HG03439 (cell line): ENCODE results near the gene SETD5.

Experiments used
- ATAC-seq: cut with Tn5 transposase; IDR thresholded peaks from one replicate; pipeline ENCODE4 v1.9.1; 2021; ENCODE audit warnings: mild to moderate bottlenecking, moderate library complexity; ENCODE audit not compliant: unreplicated experiment

The SETD5 gene

DNA sequence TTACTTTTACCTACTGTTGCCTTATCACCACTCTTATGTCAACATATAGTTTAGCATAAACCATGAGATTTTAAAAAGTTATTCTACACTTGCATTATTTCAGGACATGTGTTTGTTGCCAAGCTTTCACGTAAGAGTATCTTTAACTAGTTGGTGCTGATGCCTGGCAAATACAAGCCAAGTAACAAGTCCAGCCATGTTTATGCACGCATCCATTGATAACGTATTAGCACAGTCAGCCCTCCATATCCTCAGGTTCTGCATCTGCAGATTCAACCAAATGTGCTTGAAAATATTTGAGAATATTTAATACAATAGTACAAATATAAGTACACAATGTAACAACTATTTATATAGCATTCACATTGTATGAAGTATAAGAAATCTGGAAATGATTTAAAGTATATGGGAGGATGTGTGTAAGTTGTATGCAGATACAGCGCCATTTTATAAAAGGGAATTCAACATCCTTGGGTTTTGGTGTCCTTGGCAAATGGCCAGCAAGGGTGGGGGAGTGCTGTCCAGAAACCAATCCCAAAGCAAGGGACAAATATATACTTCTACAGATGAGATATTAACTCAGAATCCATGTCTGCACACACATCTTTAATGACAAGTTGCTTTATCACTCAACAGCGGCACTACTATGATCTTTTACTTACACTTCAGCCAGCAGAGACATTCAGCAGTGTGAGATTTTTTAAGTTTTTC is 8.7 kb upstream of the SETD5 start:
- ATAC-seq: no peak

DNA sequence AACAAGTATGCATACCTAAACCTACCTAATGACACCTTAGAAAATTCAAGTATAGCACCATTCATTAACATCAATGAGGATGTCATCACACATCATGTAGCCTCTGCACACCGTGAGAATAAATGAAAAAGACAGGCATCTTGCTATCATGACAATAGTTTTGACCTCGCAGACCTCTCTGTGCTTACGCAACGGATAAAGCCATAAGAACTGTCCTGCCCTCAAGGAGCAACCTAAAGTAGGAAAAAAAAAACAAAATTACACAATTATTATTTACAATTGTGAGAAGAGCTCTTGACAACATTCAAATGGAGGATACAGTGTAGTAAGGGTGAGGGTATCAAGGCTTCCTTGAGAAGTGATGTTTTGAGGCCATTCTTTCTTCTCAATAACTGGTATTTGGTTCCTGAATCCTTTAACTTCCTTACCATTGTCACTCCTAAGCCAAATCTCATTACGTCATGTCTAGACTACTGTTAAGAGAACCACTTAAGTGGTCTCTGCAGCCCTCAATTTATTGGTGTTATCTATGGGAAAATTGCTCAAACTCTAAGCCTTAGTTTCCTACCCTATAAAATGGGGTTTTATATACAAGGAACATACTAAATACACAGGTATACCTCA is 7.0 kb upstream of the SETD5 start:
- no peak for ATAC-seq

DNA sequence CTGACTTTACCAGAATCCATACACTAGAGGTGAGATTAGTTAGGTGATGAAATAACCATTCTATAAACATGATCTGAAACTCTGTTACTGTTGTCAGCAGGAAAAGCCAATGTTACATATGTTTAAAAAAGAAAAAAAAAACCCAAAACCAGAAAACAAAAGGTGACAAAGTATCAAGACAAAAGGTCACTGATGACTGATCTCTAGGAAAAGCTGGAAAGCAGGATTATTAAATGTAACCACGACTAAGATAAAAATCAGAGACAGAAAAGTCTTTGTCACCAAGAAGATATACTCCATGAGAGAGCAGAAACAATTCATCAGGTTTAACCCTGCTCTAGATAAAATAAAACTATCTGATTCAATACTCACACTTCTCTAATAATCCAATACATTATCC is 5.4 kb upstream of the SETD5 start:
- no peak for ATAC-seq

DNA sequence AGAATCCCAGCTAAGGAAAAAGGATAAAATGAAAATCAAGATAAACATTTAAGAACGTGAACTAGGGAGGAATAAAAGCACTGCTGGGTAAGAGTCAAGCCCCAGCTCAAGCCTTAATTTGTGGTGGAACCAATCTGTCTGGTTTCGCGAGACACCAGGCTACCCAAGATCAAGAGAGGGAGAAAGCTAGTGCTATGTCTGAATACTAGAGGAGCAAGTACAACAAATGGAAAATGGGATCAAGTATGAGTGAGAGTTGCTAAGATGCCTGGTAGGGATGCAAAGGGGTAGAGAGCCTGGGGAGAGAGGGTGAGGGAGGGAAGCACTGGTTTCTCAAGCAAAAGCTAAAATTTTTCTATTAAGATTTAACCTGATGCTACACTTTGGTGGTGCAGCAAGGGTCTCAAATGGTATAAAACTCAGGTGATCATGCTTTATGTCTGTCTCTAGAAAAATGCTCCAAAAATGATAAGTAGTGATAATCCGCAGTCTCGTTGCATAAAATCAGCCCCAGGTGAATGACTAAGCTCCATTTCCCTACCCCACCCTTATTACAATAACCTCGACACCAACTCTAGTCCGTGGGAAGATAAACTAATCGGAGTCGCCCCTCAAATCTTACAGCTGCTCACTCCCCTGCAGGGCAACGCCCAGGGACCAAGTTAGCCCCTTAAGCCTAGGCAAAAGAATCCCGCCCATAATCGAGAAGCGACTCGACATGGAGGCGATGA is 1.7 kb upstream of the SETD5 start:
- no peak for ATAC-seq

DNA sequence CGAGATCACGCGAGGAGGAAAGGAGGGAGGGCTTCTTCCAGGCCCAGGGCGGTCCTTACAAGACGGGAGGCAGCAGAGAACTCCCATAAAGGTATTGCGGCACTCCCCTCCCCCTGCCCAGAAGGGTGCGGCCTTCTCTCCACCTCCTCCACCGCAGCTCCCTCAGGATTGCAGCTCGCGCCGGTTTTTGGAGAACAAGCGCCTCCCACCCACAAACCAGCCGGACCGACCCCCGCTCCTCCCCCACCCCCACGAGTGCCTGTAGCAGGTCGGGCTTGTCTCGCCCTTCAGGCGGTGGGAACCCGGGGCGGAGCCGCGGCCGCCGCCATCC is 1.1 kb upstream of the SETD5 start:
- ATAC-seq: peak; percentile 26

DNA sequence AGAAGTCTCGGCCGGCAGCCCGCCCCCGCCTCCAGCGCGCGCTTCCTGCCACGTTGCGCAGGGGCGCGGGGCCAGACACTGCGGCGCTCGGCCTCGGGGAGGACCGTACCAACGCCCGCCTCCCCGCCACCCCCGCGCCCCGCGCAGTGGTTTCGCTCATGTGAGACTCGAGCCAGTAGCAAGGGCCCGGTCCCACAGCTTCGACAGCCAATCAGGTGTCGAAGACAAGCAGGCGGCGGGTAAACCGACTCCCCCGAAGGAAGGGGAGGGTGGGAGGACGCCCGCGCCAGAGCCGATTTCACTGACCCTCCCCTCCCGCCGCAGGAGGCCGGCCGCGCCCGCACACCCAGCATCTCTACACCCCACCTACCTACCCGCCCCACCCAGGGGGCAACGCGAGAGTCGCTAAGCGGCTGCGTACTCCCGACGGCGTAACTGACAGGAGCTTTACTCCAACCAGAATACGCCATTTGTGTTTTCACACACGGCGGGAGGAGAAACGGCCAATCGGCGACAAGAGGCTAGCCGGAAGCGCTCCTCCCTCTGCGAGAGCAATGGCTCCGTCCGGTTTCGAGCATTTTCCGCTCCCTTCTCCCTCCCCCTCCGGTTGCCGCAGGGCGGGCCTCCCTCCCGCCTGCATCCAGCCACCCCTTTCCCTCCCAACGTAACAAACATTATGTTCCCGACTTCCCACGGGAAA is 633 bp upstream of the SETD5 start:
- ATAC-seq: peak; percentile 71

DNA sequence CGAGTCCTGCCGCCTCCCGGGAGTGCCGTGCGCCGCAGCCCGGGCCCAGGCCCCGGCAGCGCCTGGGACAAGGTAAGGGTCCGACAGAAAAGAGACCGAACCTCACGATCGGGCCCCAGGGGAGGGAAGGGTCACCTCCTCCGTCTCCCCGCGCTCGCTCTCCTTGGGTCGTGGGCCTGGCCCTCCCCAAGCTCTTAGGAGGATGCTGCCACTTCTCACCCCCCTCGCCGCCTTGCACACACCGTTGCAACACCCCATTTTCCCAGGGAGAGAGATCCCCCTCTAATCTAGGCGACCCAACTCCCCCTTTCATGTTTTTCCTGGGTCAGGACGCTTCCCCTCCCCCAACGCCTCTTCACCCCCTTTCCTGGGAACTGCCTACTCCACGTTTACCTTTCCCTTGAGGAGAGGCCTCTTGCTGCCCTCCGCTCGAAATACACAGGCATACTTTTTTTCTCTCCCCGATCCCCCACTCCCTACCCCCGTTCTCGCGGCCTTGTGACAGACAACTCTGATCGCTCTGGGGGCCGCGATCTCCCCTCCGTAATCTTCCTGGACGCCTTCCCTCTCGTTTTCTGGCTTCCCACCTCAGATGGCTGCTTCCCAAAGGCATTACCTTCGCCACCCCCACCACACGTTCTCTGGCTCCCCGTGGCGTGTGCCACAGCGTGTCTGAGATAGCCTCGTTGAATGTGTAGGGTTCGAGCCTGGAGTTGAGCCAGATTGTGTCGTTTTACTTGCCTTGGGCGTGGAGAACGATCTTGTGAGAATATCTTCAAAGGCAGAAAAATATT is 688 bp downstream of the SETD5 start:
- ATAC-seq: no peak

DNA sequence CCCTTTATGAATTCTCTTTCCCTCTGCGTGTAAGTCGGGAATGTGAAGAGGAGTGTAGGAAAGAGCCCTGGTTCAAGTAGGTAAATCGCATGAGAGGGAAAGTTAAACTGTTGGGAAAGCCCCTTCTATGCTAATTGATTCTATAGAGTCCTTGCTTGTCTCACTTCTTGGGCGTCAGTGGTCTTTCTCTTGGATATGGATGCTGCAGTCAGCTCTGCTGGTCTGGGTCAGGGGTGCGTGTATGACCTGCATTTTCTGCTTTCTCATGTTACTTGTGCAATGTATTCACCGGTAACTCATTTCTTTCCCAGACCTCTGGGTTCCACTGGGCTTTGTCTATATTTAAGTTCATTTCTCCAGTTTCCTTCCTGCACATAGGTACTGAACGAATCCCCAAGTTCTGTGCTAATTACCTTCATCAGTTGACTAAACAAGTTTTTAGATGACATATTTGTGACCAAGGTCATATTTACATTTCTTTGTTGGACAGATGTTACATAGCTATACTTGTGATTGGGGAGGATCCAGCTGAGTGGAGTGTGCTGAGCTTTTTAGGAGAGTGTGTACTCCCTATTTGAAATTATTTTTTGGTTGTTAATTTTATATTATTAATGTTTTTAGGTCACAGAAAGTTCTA is 1.4 kb downstream of the SETD5 start:
- ATAC-seq: no peak

DNA sequence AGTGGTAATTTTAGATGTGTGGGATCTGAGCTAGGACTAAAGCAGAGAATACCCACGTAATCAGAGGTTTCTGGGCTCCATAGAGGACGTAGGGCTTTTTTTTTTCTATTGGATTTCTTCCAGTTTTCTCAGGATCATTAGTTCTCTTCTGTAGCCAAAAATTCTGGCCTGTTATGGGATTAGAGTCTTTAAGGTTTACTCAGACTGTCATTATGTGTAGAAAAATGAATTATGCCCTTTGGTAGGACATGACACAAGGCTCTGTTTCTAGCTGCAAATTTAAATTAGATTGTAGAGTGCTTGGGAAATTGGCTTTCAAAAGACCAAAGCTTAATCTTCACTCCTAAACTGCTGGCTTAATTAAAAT is 1.9 kb downstream of the SETD5 start:
- ATAC-seq: no peak

DNA sequence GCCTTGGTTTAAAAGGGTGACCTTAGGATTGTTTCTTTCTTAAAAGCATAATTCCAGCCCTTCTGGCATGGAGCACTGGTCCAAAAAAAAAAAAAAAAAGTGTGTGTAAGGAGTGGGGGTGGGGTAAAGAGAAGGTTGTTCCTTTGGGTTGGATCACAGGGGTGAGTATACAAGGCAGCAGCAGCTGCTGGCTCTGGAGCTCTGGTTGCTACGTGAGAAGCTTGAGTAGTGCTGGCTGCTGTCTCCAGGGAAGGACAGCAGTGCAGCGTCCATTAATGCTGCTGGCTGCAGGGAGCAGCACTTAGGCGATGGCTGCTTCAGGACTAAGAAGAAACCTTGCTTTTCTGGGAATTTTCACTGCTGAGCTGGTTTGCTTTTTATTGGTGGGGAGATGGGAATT is 2.3 kb downstream of the SETD5 start:
- no peak for ATAC-seq

DNA sequence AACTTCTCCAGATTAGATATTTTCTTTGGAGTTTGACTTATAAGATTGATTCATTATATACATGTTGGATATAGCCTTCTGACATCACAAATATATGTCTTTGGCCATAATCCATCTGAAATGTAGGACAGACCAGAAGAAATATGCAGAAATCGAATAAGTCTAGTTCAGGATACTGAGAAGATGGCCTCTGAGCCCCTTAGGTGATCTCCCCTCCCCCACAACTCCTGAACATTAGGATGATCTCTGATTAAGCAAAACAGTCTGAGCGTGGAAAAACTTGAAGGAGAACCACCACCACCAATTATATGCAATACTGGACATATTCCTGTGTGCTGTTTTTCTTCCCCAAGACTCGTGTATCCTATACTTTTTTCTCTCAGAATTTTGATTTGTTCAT is 3.2 kb downstream of the SETD5 start:
- no peak for ATAC-seq

DNA sequence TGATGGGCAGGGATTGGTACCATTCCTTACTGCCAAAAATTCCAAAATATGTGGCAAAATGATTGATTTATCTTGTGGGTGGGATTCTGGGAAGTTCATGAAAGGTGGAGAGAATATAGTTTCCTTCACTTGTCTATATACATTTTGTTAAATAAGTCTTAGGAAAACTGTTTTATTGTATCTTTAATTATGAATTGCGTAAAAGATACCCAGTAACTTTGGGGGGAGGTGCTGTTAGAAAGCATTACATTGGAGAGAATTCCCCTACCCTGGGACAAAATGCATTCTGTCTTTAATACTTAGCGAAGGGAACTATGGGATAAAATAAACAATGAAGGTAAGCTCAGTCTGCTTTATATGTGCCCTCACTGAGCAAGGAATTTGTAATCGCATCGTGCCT is 4.6 kb downstream of the SETD5 start:
- ATAC-seq: no peak

DNA sequence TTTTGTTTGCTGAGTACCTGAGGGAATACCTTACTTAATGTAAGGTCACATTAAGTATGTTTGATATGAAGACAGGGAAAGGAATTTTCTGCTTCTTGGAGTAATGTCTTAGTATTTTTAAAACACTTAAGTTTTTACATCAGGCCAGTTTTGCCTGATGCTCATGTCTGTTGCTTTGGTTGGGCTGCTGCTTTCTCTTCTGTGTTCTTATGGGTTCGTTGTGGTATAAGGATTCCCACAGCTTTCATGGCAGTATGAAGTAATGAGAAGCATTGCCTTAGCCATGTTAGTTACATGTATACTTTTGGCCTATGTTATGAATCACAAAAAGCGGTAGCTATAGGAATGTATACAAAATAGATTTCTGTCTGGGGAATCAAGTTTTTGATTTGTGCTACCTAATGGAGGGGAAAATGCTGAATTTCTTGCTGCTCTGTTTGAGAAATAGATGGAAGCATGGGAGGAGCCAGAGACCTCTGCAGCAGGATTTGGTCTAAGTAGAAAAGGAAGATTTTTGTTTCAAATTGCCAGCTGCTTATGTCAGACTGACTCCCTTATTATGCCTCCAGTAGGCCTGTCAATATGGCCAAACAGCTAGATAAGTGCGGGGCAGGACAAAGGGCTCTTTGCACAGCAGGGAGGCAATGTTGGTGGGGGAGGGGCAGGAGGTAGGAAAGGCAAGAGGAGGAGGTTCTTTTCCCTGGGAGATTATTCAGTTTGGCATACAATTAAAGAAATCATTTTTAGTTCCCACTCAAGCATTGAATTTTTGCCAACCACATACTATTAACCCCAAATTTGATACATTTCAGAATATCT is 5.2 kb downstream of the SETD5 start:
- no peak for ATAC-seq

DNA sequence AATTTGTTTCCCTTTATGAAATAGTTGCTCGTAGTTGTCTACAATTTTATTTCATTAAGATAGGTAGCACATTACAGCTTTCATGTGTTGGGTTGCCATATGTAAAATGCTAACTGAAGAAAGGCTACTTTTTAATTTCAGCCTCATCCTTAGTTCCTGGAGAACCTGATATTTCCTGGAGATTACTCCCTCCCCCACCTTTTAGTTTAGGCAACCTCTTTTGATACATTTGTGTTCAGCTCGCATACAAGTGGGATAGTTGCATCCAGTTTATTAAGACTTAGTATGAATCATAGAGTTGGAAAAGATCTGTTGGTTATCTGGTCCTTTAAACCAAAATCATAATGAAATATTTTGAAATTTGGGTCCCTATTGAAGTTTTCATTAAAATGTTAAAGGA is 6.0 kb downstream of the SETD5 start:
- ATAC-seq: no peak

DNA sequence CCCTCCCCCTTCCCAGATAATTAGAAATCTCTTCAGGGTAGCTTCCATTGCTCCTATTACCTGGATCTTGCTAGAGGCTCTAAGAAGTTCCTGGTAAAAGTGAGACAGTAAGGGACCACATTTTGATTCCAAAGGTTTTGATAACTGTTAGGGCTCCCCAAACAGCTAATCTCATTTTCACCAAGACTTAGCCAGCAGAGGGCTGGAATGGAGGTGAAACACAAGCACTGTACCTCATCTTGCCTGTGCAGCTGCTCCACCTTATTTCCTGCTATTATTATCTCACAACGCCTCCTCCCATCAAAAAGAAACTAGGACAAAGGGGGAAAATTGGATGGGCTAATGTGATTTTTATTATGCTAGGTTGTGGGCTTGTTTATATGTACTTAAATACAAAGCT is 7.3 kb downstream of the SETD5 start:
- ATAC-seq: no peak

DNA sequence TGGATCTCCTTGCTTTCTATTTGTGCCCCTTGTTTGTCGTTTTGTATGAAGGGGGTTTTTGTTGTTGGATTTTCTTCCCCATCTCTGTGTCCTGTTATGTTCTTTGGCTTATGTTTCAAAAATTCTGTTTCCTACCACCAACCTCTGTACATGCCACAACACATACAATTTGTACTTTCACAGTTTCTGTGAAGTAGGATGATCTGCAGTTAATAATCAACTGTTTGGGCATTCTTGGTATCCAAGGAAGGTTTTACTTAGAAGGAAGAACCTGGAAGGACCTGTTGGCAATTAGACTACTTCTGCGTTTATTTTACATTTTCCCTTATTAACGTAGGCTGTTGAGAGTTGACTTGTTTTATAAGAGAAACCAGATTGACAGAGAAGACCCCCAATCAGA is 8.3 kb downstream of the SETD5 start:
- ATAC-seq: no peak

DNA sequence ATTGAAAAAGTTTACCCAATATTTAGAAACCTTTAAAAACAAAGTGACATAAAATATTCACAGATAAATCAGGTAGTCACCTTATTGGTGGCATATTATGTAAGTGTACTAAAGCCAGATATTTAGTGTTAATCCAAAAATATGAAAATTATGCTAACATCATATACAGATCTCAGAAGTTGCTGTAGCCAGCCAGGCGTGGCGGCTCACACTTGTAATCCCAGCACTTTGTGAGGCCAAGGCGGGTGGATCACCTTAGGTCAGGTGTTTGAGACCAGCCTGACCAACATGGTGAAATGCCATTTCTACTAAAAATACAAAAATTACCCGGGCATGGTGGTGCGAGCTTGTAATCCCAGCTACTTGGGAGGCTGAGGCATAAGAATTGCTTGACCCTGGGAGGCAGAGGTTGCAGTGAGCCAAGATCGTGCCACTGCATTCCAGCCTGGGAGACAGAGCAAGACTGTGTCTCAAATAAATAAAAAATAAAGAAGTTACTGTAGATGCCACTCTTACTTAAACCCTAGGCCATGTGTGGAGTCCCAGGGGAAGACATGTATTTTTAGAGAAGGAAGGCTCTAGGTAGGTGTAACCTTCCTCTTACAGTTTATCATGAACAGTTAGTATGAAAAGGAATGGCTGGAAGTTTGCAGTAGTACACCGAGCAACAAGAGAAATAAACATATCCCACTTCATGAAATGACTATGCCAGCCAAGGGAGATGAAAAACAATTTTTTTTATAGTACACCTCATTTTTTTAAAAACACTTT is 9.6 kb downstream of the SETD5 start:
- no peak for ATAC-seq

DNA sequence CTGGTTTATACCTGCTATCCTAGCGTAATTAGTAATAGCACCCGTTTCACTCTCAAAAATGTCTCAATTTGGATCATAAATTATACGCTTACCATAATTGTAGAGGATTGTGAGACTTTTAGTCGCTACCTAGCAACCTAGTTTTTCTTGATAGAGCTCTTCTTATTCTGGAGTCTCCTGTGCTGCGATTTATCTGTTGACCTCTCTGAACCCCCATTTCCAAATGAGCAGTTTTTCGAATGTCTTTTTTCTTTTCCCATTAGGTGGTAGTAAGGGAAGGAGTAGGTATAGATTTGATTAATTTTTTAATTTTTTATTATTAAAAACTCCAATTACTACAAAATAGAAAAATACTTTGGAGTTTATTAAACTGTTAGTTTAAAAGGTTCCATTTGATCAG is 10.6 kb downstream of the SETD5 start:
- ATAC-seq: no peak

DNA sequence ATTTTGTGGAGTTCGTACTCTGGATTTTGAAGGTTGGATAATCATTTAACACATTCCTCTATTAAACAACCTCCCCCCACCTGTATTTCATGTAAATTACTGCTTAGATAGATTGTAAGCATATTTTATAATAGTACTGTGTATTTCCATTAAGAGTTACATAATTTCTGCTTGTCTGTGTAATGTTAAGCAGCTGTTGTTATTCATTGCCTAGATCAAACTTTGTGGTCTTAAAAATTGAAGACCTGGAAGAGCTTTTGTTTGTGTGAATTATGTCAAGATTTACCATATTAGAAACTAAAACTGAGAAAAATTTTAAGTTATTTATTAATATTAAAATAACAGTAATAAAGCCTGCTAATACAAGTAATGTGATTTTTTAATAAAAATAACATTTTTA is 11.1 kb downstream of the SETD5 start:
- ATAC-seq: no peak
